ENCODE data around the gene ARF6.

ARF6 gene

DNA sequence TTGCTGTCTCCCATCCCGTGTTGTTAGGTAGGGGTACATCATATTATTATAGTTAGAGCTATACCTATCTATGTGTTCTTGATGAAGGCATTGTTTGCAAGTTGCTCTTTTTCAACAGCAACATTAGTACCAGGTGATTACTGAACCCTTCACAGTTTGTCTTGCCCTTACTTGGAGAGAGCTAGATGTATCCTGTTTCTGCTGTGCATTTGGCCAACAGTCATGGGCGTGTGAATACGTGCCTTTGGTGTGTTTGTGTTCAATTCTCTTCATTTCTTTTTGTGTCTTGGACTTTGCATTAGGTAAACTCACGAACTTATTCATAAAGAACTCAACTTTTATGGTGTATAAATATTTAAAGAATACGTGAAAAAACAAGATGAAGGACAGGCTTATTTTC is 14.3 kb downstream of the ARF6 start:
- H3K4me3 ChIP-seq (ENCODE audit: low read depth, low read length) = no peak overlapping the region
- TF ChIP-seq, protein P1, sequence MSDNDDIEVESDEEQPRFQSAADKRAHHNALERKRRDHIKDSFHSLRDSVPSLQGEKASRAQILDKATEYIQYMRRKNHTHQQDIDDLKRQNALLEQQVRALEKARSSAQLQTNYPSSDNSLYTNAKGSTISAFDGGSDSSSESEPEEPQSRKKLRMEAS (IDR thresholded peaks at IDR 0.05; ENCODE audit: low read depth, low read length) = no peak
- TF ChIP-seq POLR2A (IDR thresholded peaks at IDR 0.05; ENCODE audit: extremely low read depth, insufficient read length) = no peak
- TF ChIP-seq MYC (IDR thresholded peaks at IDR 0.05; ENCODE audit: low read depth, low read length) = no peak
- TF ChIP-seq, protein P2, sequence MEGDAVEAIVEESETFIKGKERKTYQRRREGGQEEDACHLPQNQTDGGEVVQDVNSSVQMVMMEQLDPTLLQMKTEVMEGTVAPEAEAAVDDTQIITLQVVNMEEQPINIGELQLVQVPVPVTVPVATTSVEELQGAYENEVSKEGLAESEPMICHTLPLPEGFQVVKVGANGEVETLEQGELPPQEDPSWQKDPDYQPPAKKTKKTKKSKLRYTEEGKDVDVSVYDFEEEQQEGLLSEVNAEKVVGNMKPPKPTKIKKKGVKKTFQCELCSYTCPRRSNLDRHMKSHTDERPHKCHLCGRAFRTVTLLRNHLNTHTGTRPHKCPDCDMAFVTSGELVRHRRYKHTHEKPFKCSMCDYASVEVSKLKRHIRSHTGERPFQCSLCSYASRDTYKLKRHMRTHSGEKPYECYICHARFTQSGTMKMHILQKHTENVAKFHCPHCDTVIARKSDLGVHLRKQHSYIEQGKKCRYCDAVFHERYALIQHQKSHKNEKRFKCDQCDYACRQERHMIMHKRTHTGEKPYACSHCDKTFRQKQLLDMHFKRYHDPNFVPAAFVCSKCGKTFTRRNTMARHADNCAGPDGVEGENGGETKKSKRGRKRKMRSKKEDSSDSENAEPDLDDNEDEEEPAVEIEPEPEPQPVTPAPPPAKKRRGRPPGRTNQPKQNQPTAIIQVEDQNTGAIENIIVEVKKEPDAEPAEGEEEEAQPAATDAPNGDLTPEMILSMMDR (IDR thresholded peaks at IDR 0.05; ENCODE audit: low read depth, low read length) = no peak
- no peak for DNase-seq (ENCODE audit: low read depth)

DNA sequence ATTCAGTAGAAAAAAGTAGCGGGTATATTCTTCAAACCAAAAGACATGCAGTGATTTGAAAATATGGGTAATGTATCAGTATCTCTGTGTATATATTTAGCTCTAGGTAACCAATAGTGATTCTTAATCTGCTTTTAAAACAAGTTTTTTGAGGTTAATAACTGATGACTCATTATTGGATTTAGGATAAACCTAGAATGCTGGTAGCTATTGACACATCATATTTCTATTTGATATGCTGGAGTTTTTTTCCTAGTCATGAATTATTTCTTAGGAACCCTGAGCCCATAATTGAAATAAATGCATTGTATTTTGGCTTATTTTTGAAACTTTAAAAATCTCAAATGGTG is 15.5 kb downstream of the ARF6 start:
- TF ChIP-seq POLR2A (IDR thresholded peaks at IDR 0.05; ENCODE audit: extremely low read depth, insufficient read length) (no peak), MYC (IDR thresholded peaks at IDR 0.05; ENCODE audit: low read depth, low read length) (no peak)
- TF ChIP-seq, protein P1 (IDR thresholded peaks at IDR 0.05; ENCODE audit: low read depth, low read length) = no peak
- TF ChIP-seq, protein P2 (IDR thresholded peaks at IDR 0.05; ENCODE audit: low read depth, low read length) = no peak
- H3K4me3 ChIP-seq (ENCODE audit: low read depth, low read length) = no peak overlapping the region
- DNase-seq (ENCODE audit: low read depth) = no peak

DNA sequence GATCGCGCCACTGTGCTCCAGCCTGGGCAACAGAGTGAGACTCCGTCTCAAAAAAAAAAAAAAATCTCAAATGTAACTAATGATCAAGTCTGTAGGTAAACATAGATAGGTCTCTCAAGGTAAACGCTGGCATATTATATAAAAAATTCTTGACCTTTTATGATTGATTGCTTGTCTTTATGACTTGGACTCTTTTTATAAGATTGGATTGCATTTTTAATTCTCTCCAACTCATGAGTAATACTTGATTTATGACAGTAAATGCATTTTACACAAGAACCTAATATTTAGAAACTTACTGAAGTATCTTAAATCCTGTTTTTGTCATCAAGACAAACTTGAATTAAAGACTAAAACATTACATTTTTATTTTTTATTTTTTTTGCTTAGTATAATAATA is 16.1 kb downstream of the ARF6 start:
- H3K4me3 ChIP-seq (ENCODE audit: low read depth, low read length) = no peak overlapping the region
- DNase-seq (ENCODE audit: low read depth) = no peak
- TF ChIP-seq POLR2A (IDR thresholded peaks at IDR 0.05; ENCODE audit: extremely low read depth, insufficient read length) = no peak
- TF ChIP-seq MYC (IDR thresholded peaks at IDR 0.05; ENCODE audit: low read depth, low read length) = no peak

DNA sequence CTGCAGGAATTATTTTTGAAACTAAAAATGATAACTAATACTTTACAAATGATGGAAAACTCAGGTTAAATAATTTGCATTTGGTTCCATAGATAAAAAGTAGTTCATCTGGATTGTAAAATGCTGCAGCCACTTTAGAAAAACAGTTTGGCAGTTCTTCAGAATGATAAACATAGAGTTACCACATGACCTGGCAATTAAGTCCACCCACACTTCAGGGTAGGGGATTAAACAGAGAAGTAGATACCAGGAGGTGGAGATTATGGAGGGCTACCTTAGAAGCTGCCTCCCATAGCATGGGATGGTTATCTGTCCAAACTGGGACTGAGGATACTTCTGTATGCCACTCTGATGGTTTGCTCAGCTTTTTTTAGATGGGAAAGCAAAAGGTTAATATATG is 22.2 kb downstream of the ARF6 start:
- no peak for TF ChIP-seq MYC (IDR thresholded peaks at IDR 0.05; ENCODE audit: low read depth, low read length)
- TF ChIP-seq, protein P1 (IDR thresholded peaks at IDR 0.05; ENCODE audit: low read depth, low read length) = no peak
- TF ChIP-seq, protein P2 (IDR thresholded peaks at IDR 0.05; ENCODE audit: low read depth, low read length) = no peak
- TF ChIP-seq POLR2A (IDR thresholded peaks at IDR 0.05; ENCODE audit: extremely low read depth, insufficient read length) = no peak
- no peak for DNase-seq (ENCODE audit: low read depth)
- H3K4me3 ChIP-seq (ENCODE audit: low read depth, low read length) = no peak overlapping the region

DNA sequence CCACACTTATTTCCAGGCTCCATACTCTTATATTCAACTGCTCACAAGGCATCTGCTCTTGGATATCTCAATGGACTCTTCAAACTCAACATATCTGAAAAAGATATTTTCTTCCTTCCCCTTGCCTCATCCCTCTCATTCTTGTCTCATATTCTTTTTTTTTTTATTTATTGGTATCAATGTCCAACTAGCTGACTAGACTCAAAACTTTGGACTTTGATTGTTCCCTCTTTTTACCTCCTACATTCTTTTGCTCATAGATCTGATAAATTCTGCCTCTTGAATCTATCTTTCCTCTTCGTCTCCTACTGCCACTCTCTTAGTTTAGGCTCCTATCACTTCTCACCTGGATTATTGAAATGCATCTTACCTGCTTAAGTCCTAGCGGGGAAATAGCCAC is 25.8 kb downstream of the ARF6 start:
- no peak overlapping the region for H3K4me3 ChIP-seq (ENCODE audit: low read depth, low read length)
- no peak for TF ChIP-seq MYC (IDR thresholded peaks at IDR 0.05; ENCODE audit: low read depth, low read length)
- no peak for TF ChIP-seq POLR2A (IDR thresholded peaks at IDR 0.05; ENCODE audit: extremely low read depth, insufficient read length)
- TF ChIP-seq, protein P2 (IDR thresholded peaks at IDR 0.05; ENCODE audit: low read depth, low read length) = no peak
- TF ChIP-seq, protein P1 (IDR thresholded peaks at IDR 0.05; ENCODE audit: low read depth, low read length) = no peak
- no peak for DNase-seq (ENCODE audit: low read depth)

DNA sequence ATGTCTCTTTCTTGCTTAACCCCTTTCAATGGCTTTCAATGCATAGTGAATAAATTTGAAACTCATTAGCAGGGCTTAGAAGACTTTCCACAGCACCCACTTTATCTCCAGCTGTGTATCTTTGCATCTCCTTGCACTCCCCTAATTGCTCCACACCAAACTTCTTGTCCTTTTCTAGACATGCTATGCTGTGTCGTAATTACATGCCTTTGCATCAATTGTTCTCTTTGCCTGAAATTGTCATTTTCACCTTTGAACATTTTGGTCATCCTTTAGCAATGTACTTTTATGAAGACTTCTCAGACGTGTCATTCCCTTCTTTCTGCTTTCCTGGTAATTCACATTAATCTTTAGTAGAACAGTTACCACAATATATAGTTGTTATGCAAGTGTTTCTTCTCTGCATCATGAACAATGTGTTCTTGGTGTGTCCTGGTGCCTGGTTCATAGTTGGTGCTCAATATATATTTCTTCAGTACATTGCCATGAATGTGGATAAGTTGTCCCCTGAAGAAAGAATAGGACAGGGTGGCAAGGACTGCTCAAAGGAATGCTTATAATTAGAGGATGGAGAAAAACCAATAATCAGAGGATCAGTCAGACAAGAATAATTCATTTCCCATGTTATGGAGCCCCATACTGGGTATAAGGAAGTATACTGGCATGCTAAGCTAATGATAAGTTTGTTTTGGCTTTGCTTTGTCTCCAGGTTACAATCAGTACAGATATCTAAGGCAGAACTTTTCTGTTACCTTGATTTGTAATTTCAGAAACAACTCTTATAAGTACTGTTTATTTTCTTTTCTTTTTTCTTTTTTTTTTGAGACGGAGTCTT is 27.2 kb downstream of the ARF6 start:
- peak; percentile 27 for DNase-seq (ENCODE audit: low read depth)
- no peak overlapping the region for H3K4me3 ChIP-seq (ENCODE audit: low read depth, low read length)

More for the DNA sequence above, 27.2 kb downstream of the ARF6 start:
- TF ChIP-seq, protein P2 (IDR thresholded peaks at IDR 0.05; ENCODE audit: low read depth, low read length) = no peak
- TF ChIP-seq MYC (IDR thresholded peaks at IDR 0.05; ENCODE audit: low read depth, low read length) = no peak

Data from NB4 (cell line).